AG10803 (cell line): ENCODE measurements around the gene EIF1.

Experiments
- DNase-seq: peaks from one replicate; pipeline ENCODE4 v3.0.0; 2010; ENCODE audit warnings: low read depth
- H3K4me3 ChIP-seq: 2 replicates; pipeline ENCODE4 v1.5.1; 2011; ENCODE audit warnings: mild to moderate bottlenecking, low read length, control low read depth
- TF ChIP-seq, protein P1 (sequence below): conservative IDR thresholded peaks from 2 replicates; pipeline ENCODE4 v1.5.1; 2011; ENCODE audit warnings: mild to moderate bottlenecking, low read length, control low read depth, inconsistent platforms

Gene EIF1

DNA sequence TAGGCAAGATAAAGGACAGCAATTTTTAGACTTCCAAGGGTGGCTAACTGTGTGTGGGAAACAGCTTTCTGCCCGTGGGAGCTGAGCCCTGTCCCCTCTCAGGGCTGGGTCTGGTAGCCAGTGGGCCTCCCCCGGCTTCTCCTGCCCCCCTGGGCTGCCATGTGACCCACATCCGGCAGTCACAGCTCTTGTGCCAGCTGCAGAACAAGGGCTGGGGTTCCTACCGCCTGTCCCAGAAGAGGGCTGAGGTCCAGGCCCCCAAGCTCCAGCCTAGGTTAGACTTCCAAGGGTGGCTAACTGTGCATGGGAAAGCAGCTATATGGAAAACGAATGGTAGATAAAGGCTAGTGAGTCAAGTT lies 29.6 kb downstream of the EIF1 start:
- H3K4me3 ChIP-seq, result no peak overlapping the region
- TF ChIP-seq, protein P1, sequence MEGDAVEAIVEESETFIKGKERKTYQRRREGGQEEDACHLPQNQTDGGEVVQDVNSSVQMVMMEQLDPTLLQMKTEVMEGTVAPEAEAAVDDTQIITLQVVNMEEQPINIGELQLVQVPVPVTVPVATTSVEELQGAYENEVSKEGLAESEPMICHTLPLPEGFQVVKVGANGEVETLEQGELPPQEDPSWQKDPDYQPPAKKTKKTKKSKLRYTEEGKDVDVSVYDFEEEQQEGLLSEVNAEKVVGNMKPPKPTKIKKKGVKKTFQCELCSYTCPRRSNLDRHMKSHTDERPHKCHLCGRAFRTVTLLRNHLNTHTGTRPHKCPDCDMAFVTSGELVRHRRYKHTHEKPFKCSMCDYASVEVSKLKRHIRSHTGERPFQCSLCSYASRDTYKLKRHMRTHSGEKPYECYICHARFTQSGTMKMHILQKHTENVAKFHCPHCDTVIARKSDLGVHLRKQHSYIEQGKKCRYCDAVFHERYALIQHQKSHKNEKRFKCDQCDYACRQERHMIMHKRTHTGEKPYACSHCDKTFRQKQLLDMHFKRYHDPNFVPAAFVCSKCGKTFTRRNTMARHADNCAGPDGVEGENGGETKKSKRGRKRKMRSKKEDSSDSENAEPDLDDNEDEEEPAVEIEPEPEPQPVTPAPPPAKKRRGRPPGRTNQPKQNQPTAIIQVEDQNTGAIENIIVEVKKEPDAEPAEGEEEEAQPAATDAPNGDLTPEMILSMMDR, result no peak
- DNase-seq, result no peak

- DNase-seq, result no peak
These were observed 33.5 kb downstream of the EIF1 start for GRCh38 chr17:41722231-41722630.

GRCh38 chr17:41723801-41724475 lies 35.3 kb downstream of the EIF1 start:
- H3K4me3 ChIP-seq, result no peak overlapping the region
- DNase-seq, result no peak
- TF ChIP-seq, protein P1, result no peak

More at GRCh38 chr17:41722231-41722630, 33.5 kb downstream of the EIF1 start:
- H3K4me3 ChIP-seq, result no peak overlapping the region
- TF ChIP-seq, protein P1, result no peak

DNA sequence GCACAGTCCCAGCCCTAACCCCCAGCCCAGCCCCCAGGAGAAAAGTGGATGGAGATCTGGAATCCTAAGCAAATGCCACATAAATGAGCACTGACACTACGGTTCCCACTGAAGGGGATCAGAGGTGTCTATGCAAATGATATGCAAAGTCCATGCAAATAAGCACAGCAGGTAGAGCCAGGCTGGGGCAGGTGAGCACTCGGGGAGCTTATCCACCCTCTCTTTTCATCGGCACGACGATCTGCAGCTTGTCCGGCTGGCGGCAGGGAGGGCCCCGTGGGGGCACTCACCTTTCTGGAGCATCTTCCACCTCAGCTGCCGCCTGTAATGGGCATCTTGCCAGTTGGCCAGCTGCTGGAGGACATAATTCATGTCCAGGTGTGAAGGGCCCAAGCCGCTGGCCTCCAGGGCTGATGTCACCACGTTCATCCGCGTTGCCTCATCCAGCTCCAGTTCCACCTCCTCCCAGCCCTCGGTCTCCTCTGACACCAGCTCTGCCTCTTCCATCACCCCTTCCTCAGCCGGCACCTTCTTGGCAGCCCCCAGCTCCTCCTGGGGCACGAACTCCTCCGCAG lies 35.9 kb downstream of the EIF1 start:
- no peak for DNase-seq
- TF ChIP-seq, protein P1, result no peak
- H3K4me3 ChIP-seq, result no peak overlapping the region

DNA sequence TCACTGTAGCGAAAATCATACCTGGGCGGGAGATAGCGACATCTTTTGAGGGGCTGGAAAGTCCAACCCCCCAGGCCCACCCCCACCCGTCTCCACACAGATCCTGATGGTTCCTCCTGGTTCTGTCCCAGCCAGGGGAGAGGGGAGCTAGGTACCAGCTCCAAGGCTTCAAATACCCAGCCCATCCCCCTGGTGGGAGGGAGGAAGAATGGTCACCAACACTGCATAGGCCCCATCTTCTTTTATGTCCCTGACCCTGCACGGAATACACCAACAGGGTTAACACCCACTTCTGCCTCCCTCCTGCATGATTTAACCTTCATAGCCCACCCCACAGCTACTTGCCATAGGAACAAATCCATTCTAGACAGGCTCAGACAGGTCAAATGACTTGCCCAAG lies 36.4 kb downstream of the EIF1 start:
- TF ChIP-seq, protein P1, result no peak
- H3K4me3 ChIP-seq, result no peak overlapping the region
- no peak for DNase-seq

DNA sequence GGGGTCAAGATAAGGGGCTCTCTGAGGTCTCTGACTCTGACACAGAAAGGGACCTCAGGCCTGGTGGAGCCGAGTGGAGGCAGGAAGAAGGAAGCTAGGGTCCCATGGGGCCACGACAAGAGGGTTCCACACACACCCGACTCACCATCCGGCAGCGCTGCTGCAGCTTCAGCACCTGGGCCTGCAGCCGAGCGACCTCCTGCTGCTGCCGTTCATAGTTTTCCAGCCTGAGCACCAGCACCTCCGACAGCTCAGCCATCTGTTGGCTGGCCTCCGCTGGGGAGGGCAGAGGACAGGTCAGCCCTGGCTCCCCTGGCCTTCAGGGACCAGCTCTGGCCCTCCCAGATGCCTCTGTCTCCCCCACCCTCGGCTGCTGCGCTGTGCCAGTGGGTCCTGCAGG lies 39.4 kb downstream of the EIF1 start:
- no peak for DNase-seq
- TF ChIP-seq, protein P1, result no peak
- H3K4me3 ChIP-seq, result no peak overlapping the region

- H3K4me3 ChIP-seq, result no peak overlapping the region
- TF ChIP-seq, protein P1, result no peak
- no peak for DNase-seq
These were observed 41.8 kb downstream of the EIF1 start for GRCh38 chr17:41730479-41730878.
